GM19463 (cell line): ENCODE results near the gene WDR89.
A peak's percentile ranks its signal among the peaks of the same experiment; 100 is the strongest.
"Not testable (repeated sequence)": the region's sequence is repeated elsewhere in the genome, so short reads cannot be mapped to it uniquely, and the experiment has no call there.

ENCODE experiments used
- ATAC-seq: cut with Tn5 transposase; IDR thresholded peaks from one replicate; pipeline ENCODE4 v1.9.1; 2021; ENCODE audit warnings: mild to moderate bottlenecking, moderate library complexity; ENCODE audit not compliant: unreplicated experiment

Gene WDR89

GRCh38 chr14:63641473-63642228 is at the start of gene WDR89:
TSS of gene WDR89 (minus strand) at chr14:63641871. CDS start at chr14:63599942, 41,929 bp downstream.
- ATAC-seq, result peak; percentile 82

- ATAC-seq, result no peak
Measured at GRCh38 chr14:63689132-63689531, 47.5 kb upstream of the WDR89 start.

- ATAC-seq, result no peak
Measured at GRCh38 chr14:63686926-63687325, 45.3 kb upstream of the WDR89 start.

- no peak for ATAC-seq
Measured at GRCh38 chr14:63685401-63685800, 43.7 kb upstream of the WDR89 start.

- no peak for ATAC-seq
Measured at GRCh38 chr14:63682727-63683593, 41.3 kb upstream of the WDR89 start.

- no peak for ATAC-seq
Measured at GRCh38 chr14:63678536-63678935, 36.9 kb upstream of the WDR89 start.

- ATAC-seq, result no peak
Measured at GRCh38 chr14:63677891-63678379, 36.3 kb upstream of the WDR89 start.

GRCh38 chr14:63676615-63677014 is 34.9 kb upstream of the WDR89 start:
- ATAC-seq, result no peak

- ATAC-seq, result no peak
Measured at GRCh38 chr14:63673886-63674497, 32.3 kb upstream of the WDR89 start.

GRCh38 chr14:63673255-63673654 is 31.6 kb upstream of the WDR89 start:
- ATAC-seq, result no peak

- peak; percentile 79 for ATAC-seq
Measured at GRCh38 chr14:63672417-63673180, 30.9 kb upstream of the WDR89 start.

- peak; percentile 18 for ATAC-seq
Measured at GRCh38 chr14:63671987-63672386, 30.3 kb upstream of the WDR89 start.

GRCh38 chr14:63670692-63671091 is 29.0 kb upstream of the WDR89 start:
- no peak for ATAC-seq

GRCh38 chr14:63666335-63666734 is 24.7 kb upstream of the WDR89 start:
- ATAC-seq, result no peak

GRCh38 chr14:63663428-63664341 is 22.0 kb upstream of the WDR89 start:
- peak; percentile 63 for ATAC-seq

- ATAC-seq, result no peak
Measured at GRCh38 chr14:63662776-63663175, 21.1 kb upstream of the WDR89 start.

- not testable (repeated sequence) for ATAC-seq
Measured at GRCh38 chr14:63661881-63662280, 20.2 kb upstream of the WDR89 start.

GRCh38 chr14:63659726-63660125 is 18.1 kb upstream of the WDR89 start:
- no peak for ATAC-seq

- ATAC-seq, result no peak
Measured at GRCh38 chr14:63656194-63656593, 14.5 kb upstream of the WDR89 start.

- no peak for ATAC-seq
Measured at GRCh38 chr14:63654936-63655335, 13.3 kb upstream of the WDR89 start.
